ENCODE results near the gene IL1RAPL1.
"Not testable (repeated sequence)": the region's sequence is repeated elsewhere in the genome, so short reads cannot be mapped to it uniquely, and the experiment has no call there.

IL1RAPL1 gene

GRCh38 chrX:28628120-28628519, 40.9 kb downstream of the IL1RAPL1 start:
- no peak for DNase-seq (ENCODE audit: low read depth)

DNA sequence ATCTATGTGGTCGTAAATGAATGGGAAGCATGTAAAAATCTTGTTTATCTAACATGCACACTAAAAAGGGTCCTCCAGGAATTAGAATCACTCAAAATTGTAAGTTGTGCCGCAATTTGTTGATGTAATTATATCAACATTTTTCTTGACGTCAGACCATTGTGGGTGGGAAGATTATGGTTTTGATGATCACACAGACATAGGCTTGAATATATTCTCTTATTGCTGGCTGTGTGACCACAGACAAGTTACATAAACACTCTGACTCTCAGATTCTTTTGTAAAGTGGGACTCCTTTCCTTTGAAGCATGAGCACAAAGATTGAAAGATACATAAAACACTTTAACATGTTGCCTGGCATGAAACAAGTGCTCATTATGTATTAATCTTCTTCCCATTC, 51.5 kb downstream of the IL1RAPL1 start:
- no peak for DNase-seq (ENCODE audit: low read depth)

DNA sequence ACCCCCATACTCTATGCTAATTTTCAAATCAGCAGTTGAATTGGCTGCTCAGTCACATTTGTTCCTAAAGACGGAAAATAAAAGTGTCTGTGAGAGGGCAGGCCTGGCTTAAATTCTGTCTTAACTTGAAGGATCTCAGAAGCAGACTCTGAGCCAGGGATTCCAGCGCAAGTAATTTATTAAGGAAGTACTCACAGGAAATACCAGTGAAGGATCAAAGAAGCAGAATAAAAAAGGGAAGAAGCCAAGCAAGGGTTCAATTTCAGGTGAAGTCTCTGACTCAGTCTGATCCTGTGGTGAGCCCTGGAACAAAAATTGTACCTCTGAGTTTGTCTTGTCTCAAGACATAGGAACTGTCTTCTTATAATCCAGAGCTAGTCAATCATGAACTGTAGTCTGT, 52.2 kb downstream of the IL1RAPL1 start:
- DNase-seq (ENCODE audit: low read depth), result no peak

DNA sequence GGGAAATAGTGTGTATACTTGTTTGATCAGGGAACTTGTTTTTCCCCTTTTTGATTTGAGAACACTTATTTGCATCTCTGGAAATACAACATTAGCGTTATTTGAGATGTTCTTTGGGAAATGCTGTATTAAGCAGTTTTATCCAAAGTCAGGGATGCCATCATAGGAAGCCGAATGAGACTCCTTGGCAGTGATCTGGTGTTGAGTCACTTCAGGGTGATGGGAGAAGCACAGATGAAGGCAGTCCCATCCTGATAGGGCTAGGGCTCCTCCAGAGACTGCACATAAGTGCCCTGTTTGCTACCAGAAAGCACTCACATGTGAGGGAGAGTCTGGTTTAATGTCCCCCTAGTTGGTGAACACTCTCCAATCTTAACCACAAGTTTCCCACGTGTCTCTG, 62.3 kb downstream of the IL1RAPL1 start:
- DNase-seq (ENCODE audit: low read depth), result no peak

DNA sequence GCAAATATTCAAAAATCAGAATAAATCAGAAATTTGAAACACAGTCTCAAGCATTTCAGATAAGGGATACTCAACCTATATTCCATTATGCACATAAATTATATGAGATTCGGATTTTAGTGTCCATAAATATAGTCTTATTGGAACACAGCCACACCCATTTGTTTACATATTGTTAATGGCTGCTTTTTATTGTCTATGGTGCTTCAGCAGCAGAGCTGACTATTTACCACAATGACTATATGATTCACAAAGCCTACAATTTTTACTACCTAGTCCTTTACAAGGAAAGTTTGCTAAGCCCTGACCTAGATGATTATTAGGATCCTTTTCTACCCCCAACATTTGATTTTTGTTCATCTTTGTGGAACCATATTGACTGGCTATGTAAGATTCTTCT, 63.9 kb downstream of the IL1RAPL1 start:
- no peak for DNase-seq (ENCODE audit: low read depth)

GRCh38 chrX:28659269-28659668, 72.0 kb downstream of the IL1RAPL1 start:
- DNase-seq (ENCODE audit: low read depth), result no peak

DNA sequence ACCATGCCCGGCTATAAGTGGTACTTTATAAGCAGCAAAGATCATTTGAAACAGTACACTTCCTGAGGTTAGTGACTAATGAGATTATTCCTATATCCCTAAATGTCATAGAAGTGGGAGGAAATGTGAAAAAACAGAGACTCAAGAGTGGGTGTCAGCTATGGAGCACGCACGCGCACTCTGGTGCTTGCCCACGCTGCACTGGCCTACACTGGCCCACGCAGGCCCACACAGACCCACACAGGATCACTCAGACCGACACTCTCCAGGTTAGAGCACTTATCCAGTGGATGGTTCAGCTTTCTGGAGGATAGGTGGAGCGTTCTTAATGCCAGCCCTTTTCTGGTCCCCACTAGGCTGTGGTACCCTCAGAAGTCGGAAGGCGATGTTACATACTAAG, 78.5 kb downstream of the IL1RAPL1 start:
- no peak for DNase-seq (ENCODE audit: low read depth)

DNA sequence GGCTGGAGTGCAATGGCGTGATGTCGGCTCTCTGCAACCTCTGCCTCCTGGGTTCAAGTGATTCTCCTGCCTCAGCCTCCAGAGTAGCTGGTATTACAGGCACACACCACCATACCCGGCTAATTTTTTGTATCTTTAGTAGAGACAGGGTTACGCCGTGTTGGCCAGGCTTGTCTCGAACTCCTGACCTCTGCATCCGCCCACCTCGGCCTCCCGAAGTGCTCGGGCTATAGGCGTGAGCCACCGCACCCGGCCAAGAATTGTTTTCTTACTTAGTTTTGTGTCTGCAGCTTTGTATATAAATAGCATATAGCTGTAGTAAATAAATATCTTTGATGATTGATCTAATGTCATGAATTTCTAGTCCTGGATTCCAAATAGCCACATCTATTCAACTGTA, 81.1 kb downstream of the IL1RAPL1 start:
- no peak for DNase-seq (ENCODE audit: low read depth)

- no peak for DNase-seq (ENCODE audit: low read depth)
Observed at GRCh38 chrX:28668957-28669356, 81.7 kb downstream of the IL1RAPL1 start.

- no peak for DNase-seq (ENCODE audit: low read depth)
Observed at GRCh38 chrX:28670074-28670473, 82.8 kb downstream of the IL1RAPL1 start.

DNA sequence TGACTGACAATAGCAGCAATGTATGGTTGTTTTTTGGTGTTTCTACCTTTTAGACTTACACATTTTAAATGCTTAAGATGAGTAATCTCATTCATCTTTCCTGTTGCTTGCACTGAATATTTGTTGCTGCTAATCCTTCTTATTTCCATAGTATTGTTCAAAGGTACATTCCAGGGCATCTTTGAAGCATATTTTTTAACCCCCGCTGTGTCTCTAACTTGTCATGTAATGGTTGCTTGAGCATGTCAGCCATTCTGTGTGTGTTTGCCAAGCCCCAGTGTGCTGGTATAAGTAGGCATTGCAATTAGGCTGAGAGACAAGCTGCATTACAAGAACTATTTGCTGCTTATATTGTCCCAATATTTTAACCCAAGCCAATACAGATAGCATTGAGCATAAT, 87.9 kb downstream of the IL1RAPL1 start:
- DNase-seq (ENCODE audit: low read depth), result no peak

- no peak for DNase-seq (ENCODE audit: low read depth)
Observed at GRCh38 chrX:28693101-28693500, 105.9 kb downstream of the IL1RAPL1 start.

DNA sequence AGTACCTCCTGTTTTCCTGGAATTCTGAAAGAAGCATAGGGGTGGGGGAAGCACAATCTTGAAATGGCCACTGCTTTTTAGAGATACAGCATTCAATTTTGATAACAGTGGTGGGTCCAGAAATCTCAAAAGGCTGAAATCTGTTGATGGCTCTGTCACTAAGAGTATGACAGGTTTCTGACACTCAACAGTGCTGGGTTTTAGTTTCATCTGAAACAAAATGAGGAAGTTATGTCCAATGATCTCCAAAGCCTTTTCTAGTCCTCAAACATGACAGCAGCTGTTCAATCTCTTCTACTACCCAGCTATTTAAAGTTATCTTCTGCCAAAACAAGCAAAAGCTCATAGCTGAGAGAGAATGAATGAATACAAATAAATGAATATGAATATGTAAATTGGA, 110.5 kb downstream of the IL1RAPL1 start:
- no peak for DNase-seq (ENCODE audit: low read depth)

GRCh38 chrX:28701222-28701621, 114.0 kb downstream of the IL1RAPL1 start:
- DNase-seq (ENCODE audit: low read depth), result no peak

DNA sequence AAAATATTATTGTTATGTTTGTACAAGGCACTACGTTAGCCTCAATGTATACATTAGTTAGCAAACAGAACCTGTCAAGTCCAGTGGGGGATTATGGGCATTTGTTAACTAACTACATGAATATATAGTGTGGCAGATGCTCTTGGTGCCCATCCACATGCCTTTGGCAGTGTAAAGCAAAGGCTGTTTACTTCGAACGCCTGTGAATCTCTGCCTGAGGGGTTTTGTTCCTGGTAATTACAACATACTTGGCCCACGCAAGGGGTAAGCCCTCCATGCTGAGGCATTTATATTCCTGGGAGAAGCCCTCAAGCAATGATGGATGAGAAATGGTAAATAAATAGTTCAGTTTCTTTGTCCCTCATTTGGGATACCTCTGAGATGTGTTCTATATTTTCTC, 119.7 kb downstream of the IL1RAPL1 start:
- DNase-seq (ENCODE audit: low read depth), result no peak

DNA sequence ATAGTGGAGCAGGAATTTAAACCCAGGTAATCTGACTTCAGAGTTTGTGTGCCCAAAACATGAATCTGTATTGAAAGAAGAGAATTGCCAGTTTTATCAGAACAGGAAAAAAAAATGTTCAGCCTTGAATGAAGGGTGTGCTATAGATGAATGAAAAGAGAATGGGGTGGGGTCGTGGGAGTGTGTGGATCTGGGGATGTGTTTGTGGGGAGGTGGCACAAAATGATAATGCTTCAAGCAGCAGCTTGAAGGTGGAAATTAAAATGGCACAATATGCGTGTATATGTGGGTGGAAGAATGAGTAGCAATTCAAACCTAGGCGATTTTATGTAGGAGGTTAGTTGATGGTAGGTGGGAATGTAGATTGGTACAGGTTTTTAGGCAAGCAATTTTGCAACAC, 122.2 kb downstream of the IL1RAPL1 start:
- DNase-seq (ENCODE audit: low read depth), result no peak

DNA sequence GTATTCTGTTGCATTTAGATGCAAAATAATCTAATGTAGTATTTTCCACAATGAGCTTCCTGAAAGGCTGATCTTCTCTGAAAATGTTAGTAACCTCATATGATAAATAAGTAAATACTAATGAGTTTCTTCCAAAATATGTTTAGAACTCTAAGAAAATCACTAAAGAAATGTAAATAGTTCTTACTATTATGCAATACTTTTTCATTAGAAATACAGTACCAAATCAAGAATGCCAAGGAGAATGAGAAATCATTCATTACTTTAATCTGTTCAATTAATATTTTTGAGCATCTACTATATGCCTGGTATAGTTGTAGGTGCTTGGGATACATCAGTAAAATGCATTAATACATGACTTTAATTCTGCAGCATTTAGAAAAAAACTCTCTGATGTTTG, 130.6 kb downstream of the IL1RAPL1 start:
- DNase-seq (ENCODE audit: low read depth), result no peak

DNA sequence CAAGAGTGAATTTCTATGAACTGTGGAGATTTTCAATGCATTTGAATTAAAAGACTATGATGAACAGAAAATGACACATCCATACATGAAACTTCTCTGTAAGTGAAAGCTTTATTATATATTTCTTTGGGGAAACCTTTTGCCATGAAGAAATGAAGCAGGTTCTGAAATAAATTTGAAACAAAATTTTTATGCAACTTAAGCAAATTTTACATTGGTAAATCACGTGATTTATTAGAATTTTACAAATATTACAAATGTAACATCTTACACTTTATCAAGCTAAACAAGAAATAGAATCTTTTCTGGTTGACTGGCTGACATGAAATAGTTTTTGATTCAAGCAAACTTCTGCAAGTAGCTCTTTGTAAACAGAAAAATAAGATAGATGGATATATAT, 131.2 kb downstream of the IL1RAPL1 start:
- DNase-seq (ENCODE audit: low read depth), result no peak

- no peak for DNase-seq (ENCODE audit: low read depth)
Observed at GRCh38 chrX:28719620-28720019, 132.4 kb downstream of the IL1RAPL1 start.

GRCh38 chrX:28752330-28752729, 165.1 kb downstream of the IL1RAPL1 start:
- DNase-seq (ENCODE audit: low read depth), result no peak

GRCh38 chrX:28756175-28756574, 168.9 kb downstream of the IL1RAPL1 start:
- DNase-seq (ENCODE audit: low read depth), result no peak

GRCh38 chrX:28756647-28757046, 169.4 kb downstream of the IL1RAPL1 start:
- no peak for DNase-seq (ENCODE audit: low read depth)

- DNase-seq (ENCODE audit: low read depth), result no peak
Observed at GRCh38 chrX:28757290-28757689, 170.0 kb downstream of the IL1RAPL1 start.

- DNase-seq (ENCODE audit: low read depth), result not testable (repeated sequence)
Observed at GRCh38 chrX:28766561-28766960, 179.3 kb downstream of the IL1RAPL1 start.

- DNase-seq (ENCODE audit: low read depth), result no peak
Observed at GRCh38 chrX:28773807-28774206, 186.6 kb downstream of the IL1RAPL1 start.
